Brain pericyte (primary cell): ENCODE data around the gene ABHD4.
"Not testable (repeated sequence)": the region's sequence is repeated elsewhere in the genome, so short reads cannot be mapped to it uniquely, and the experiment has no call there.

Experiments used
- DNase-seq: peaks from one replicate; pipeline ENCODE4 v3.0.0-alpha.2; 2012; ENCODE audit warnings: low read depth, low spot score

The ABHD4 gene

DNA sequence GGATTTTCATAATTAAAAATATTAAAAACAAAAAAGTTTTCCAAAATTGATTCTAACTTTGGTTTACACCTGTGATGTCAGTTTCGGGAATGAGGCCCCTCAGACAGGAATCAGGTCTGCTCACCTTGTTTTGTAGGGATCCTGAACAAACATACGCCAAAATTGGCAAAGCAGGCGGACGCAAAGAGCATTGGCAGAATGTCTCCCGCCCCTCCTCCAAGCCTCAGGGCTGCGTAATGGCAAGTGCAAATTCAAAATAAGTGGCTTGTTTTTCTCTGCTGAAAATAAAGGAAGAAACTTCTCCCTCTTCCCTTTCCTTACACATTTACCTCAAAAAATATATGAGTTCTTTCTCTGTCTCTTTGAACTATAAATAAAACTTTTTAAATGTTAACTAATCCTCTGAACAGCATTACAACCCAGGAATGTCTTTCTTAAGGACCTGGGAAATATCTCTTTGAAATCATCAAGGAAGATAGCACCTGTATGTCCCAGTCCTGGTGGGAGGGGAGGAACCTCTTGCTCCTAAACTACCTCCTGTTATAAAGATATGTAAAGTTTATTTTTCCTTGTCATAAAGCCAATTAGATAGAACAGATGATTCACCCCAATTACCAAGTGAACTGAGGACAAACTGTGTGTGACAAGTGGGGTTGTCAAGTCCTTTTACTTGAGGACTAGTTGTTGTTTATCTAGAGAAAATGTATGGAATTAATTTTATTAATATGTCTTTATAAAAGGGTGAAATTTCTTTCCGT is 29.6 kb downstream of the ABHD4 start:
- no peak for DNase-seq

DNA sequence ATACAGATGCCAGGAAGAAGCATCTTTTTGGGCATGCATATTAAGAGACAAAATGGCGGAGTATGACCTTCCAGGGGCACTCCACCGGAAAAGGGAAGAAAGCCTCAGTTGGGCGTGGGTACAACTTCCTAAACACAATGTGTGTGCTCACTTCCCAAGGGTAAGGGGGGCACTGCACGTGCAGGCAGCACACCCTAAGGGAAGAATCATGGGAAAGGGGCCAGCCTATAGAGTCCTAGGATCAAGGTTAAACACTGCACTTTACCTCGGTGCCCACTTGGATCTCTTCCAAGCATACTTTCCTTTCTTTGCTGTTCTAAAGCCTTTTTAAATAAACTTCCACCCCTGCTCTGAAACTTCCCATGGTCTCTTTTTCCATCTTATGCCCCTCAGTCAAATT is 31.3 kb downstream of the ABHD4 start:
- DNase-seq: no peak

DNA sequence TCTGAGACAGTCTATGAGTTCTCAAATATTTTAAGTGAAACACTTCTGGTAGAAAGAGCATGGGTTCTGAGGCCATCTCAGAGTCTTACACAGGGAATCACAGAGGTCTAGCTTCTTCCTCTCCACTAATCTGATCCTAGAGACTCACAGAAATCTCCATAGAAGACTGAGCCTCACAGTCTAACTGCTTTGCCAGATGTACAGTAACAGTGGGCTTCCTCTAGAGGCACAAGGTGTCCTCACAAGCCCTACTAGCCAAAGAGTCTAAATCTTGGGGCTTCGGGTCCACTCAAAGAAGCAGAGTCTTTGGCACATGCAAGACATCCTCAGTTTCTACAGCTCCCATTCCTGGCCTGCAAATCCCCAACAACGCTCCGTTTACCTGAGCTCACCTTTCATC is 32.0 kb downstream of the ABHD4 start:
- DNase-seq: no peak

DNA sequence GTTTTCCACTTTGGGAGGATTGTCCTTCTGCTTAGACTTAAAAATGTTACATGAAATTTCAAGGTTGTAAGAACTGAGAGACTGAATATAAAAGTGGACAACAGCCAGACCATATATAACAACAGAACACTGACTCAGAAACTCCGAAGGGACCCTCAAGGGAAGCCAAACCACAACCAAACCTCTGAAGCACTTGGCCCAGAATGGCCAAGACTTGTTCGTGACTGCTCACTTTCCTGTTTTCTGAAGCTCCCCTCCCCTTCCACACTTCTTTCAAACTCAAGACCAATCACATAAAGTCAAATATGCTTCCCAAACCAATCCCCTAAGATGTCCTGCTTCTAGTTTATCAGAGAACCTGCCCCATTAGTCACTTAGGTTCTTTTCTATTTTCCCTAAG is 32.4 kb downstream of the ABHD4 start:
- no peak for DNase-seq

DNA sequence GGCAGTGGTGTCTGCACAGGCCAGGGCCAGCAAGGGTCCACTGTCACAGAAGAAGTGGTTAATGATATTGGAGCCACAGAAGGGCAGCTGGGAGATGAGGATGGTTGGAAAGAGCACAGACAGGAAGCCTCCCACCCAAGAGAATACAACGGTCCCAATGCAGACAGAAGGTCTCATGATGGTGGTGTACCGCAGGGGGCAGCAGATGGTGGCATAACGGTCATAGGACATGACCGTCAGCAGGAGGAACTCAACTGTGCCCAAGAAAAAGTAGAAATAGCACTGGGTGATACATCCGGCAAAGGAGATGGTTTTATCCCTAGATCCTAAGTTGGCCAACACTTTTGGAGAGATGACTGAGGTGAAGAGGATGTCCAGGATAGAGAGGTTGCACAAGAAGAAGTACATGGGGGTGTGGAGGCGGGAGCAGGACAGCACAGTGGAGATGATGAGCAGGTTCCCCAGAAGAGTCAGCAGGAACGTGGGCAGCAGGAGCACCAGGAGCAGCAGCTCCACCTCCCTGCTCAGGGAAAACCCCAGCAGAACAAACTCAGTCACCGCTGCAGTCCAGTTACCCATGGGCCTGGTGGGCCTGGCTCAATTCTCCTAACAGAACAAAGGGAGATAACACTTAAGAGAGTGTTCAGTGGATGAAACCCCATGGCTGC is 36.3 kb downstream of the ABHD4 start:
- DNase-seq: no peak

DNA sequence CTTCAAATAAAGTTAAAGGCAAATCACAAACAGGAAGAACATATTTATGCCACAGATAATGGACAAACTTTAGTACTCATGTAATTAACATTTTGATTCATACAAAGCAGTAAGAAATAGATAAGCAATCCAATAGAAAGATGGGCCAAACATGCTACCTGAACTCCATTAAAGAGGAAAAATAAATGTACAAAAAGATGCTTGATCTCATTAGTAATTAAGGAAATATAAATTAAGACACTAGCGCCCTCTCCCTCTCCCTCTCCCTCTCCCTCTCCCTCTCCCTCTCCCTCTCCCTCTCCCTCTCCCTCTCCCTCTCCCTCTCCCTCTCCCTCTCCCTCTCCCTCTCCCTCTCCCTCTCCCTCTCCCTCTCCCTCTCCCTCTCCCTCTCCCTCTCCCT is 37.9 kb downstream of the ABHD4 start:
- DNase-seq: not testable (repeated sequence)

DNA sequence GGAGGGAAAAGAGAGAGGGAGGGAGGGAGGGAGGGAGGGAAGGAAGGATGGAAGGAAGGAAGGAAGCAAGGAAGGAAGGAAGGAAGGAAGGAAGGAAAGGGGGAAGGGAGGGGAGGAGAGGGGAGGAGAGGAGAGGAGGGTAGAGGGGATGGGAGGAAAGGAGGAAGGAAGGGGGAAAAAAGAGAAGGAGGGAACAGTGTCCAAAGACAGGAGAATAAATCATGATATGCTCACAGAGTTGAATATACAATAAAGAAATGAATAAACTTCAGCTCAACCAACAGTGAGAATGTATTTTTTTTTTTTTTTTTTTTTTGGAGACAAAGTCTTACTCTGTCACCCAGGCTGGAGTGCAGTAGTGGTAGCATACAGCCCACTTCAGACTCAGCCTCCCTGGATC is 42.1 kb downstream of the ABHD4 start:
- DNase-seq: no peak

DNA sequence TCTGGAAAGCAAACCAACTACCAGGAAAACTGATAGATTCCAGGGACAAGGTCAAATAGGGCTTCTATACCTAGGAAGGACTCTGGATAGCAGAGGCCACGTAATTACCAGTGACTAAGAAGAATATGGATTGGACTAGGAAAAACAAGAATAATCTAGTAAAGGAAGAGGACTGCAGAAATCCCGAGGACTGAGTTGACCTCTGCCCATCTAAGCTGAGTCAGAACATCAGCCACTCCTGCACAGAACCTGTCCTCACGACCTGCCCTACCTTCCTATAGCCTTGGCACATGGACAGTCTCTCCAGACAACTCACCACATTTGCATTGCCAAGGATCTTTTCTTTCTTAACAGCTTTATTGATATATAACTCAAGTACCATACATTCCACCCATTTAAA is 43.7 kb downstream of the ABHD4 start:
- no peak for DNase-seq

DNA sequence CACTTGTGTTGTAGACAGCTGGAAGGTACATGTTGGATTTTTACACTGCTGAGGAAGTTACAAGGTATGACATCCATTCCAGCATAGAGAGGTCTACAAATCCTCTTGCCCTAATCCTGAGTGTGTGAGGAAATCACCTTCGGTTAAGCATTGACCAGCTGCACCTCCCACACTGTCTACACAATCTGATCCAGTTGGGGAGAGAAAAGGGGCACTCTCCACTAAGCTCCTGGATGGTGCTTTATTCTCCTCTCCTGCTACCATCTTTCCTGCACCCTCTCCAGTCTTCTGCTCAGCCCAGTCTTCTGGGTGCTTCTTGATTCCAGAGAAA is 46.2 kb downstream of the ABHD4 start, which contains the start of gene OR6J1:
Gene OR6J1, minus strand, starts transcription at position 48 of the 331 bp plus-strand sequence. CDS start 9,541 bp downstream, outside the sequence.
- no peak for DNase-seq

DNA sequence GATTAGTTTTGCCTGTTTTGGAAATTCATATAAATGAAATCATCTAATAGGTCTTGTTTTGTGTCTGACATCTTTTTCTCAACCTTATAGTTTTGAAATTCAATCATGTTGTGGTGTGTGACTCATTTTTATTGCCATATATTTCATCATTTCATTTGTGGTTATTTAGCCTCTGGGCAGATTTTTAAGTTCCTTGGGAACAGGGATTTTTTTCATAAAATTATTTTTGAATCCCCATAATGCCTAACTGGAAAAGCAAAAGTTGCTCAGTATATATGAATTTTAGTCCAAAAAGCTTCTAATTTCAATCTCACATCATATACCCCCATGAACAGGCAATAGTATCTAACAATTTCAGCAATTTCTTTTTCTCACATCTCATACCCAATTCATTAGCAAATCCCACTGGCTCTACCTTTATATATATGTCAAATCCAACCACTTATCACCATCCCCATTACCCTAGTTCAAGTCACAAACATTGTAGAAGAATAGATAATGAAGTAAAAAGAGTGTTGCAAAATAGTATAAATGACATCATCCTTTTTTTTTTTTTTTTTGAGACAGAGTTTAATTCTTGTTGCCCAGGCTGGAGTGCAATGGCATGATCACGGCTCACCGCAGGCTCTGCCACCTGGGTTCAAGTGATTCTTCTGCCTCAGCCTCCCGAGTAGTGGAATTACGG is 48.6 kb downstream of the ABHD4 start:
- no peak for DNase-seq

DNA sequence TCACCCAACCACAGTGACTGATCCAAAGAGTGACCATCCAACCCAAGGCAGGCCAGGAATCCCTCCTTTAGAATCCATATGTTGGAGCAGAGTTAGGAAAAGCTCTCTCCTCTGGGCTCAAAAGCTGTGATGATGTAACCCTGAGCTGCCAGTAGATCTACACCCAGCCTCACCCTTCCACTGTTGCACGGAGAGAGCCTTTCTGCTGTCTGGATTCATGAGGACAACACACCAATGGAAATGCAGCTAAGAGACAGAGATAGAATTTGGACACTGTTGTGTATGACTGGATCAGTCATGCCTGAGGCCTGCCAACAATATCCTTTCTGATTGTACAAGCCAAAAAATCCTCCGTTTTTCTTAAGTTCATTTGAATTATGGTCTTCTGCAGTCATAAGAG is 50.4 kb downstream of the ABHD4 start:
- DNase-seq: no peak

DNA sequence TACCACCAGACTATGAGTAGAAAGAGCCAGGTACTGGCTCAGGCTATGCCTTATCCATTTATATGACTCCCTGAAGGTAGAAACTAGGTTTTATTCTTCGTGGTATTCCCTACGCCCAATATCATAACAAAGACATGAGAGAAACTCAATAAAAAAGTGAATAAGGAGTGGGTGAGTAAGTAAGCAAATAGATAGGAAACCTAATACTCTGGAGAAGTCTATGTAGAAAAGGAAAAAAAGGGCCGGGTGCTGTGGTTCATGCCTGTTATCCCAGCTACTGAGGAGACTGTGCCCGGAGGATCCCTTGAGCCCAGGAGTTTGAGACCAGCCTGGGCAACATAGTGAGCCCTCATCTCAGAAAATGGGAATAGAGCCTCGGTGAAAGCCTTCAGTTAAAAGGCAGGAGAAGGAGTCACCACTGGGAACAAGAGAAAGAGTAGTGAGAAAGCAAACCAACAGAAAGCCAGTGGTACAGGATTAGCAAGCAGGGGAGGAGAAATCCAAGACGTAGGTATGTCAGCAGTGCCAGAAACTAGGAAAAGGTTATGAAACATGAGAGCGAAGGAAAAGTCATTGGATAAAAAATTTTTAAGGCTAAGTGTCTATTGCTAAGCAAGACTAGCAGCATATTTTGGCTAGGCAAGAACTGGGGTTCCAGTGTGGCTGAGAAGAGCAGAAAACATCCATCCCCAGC is 52.1 kb downstream of the ABHD4 start:
- DNase-seq: no peak

DNA sequence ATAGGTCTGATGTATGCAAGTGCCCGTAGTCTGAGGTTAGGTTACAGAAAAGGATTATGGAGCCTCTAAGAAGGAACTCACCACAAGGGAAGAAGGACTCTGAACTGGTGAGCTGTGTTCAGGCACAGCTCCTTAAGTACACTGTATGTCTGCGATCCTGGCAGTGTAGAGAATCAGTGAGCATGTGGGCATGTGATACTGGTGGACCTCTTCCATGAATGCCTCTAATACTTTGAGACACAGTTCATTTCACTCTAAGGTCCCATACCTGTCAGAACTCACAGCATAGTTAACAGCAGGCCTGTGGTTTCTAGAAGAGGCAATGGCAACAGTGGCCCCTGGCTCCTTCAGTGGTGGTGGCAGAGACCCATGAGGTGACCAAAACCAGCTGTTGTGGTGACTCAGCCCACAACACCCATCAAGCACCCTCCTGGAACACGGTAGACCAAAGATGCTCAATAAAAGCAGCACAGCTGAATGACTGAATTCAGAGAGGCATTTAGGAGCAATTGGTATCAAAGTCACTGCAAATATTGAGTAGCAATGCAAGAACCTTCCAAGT is 52.9 kb downstream of the ABHD4 start:
- no peak for DNase-seq

DNA sequence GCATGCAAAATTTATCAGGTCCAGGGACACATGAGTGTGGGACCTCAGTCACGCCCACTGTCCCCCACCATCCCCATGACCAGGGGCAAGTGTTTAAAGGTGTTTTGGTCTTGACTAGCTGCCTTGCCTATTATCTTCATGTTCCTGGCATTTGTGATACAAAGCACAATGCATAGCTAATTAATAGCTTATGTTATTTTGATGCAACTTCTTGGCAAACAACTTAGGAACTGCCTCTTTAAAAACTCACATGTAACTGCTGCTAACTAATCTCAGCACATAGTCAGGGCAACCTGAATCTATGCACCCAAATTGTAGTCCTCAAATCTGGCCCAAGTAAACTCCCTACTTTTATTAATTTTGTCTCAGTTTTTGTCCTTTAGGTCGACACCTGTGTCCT is 53.5 kb downstream of the ABHD4 start:
- no peak for DNase-seq

DNA sequence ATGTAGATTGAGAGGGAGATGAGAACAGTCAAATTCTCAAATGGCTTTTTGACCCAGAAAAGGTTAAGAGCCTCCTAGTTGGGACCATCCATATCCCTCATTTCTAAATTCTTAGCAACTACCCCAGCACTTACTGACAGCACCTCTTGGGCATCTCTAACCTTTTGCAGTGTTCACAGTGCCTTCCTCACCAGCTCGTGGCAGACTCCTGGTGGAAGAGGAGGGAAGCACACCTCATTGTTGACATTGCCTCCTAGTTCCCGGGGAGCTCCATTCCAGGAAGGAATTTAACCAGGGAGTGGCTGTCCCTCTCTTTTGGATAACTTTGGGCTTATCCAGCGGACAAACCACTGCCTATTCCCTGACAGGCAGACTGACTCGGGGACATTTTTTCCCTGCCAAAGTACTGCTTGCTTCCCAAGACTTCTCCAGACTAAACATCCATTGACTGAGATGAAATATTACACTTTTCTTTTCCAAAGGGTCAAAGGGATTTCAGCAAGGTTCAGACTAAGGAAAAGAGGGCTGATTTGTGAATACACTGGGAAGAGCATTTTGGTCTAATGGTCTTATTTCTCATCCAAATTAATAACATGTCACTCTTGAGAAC is 55.0 kb downstream of the ABHD4 start:
- DNase-seq: no peak

DNA sequence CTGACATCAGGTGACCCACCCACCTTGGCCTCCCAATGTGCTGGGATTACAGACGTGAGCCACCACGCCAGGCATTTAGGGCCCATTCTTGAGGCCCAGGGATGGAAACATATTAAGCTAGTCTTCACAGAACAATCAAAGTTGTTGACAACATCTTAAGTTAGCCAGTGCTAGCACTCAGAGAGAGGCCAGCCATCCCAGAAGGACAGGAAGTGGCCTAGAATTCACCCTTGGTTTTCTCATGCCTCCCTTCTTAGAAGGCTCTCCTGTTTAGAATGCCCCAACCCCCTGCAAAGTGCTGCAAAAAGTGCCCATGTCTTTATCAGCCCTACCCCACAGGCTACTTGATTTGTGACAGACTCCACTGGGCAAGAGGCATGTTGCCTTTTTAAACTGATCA is 58.1 kb downstream of the ABHD4 start:
- no peak for DNase-seq

DNA sequence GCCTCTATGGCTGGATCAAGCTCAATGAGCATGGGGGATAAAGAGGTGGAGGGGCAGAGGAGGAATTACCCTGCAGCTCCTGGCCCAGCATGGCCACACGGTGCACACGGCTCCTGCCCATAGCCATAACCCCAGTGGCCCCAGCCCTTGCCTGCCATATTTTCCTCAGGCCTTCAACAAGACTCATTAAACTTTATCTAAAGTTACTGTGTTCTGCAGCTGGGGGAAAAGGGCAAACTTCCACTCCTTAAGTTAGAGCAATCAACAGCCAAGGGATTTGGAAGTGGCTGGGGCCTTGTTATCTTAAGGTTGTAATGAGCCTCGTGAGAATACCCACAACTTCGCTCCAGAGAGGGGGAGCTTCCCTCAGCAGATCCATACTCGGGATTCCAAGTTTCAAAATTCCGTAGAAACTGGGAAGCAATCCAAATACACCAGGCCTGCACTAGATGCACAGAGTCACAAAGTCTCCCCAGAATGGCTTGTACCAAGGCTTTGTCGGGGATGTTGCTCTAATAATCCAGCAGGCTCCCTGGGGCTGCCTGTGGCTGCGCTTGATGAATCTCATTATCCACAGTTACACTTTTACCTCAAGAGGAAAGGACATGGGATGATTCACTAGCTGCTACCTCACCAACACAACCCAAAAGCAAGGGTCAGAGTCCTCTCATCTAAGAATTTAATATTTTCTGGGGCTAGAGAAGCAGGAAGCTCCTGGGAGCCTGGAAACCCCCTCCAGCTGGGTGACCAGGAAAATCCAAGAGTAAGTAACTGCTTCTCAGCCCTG is 59.0 kb downstream of the ABHD4 start:
- no peak for DNase-seq

DNA sequence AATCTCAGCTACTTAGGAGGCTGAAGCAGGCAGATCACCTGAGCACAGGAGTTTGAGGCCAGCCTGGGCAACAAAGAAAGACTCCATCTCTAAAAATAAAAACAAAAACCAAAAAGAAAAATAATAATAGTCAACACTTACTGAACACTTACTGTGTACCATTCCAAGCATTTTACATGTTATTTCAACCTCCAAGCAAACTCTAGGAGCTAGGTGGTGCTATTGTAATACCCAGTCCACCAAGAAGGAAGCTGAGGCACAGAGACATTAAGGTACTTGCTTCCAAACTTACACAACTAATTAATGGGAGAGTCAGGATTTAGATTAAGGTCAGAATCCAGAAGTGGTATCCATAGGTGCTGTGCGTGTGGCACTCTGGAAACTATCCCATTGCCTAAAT is 59.8 kb downstream of the ABHD4 start:
- no peak for DNase-seq

DNA sequence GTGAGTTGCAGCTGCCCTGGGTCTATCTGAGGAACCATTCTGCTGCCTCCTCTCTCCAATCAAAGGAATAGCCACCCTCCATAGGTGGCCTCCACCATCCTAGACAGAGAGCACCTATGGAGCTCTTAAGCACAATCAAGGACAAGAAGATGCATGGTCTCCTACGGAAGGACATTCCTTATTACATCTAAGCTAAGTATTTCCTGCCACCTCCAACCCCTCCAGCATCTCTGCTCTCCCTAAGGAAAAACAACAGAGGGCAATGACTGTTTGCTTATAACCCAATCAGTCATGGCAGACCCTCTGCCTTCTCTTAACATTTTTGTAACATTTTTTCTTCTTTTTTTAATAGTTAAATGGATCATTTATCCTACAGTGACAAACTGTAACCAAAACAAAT is 60.8 kb downstream of the ABHD4 start:
- DNase-seq: no peak

DNA sequence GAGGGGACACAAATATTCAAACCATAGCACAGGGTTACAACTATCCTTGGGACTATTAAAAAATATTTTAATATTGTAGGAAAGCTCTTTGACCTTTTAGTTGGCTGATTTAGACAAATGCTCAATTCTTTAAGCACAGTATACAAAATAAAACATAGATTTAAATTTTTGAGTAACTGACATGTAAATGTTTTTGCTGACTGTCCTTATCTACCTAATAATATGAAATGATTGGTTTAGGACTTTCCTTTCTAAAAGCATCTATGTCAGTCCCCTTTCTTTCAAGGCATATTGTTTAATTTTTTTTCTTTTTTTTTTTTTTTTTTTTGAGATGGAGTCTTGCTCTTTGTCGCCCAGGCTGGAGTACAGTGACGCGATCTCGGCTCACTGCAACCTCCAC is 62.6 kb downstream of the ABHD4 start:
- DNase-seq: no peak
